GM19023 (cell line): ENCODE measurements around the gene SPINK14.

Experiments used
- ATAC-seq: cut with Tn5 transposase; IDR thresholded peaks from one replicate; pipeline ENCODE4 v1.9.1; 2021; ENCODE audit warnings: mild to moderate bottlenecking, moderate library complexity; ENCODE audit not compliant: unreplicated experiment

SPINK14 gene

GRCh38 chr5:148193202-148193601 is 24.9 kb downstream of the SPINK14 start:
- no peak for ATAC-seq

- ATAC-seq, result no peak
These were observed 32.8 kb downstream of the SPINK14 start for GRCh38 chr5:148201151-148201550.

- ATAC-seq, result no peak
These were observed 34.3 kb downstream of the SPINK14 start, which contains the start of gene SPINK6 for GRCh38 chr5:148202531-148203203. Gene SPINK6, plus strand, starts transcription at chr5:148203042. Its CDS starts 55 bp downstream, at chr5:148203097.

GRCh38 chr5:148205044-148205806 is 36.9 kb downstream of the SPINK14 start:
- no peak for ATAC-seq

- no peak for ATAC-seq
These were observed 37.5 kb downstream of the SPINK14 start for GRCh38 chr5:148205865-148206264.

GRCh38 chr5:148206620-148207019 is 38.3 kb downstream of the SPINK14 start:
- ATAC-seq, result no peak

- ATAC-seq, result no peak
These were observed 39.9 kb downstream of the SPINK14 start for GRCh38 chr5:148208226-148208625.

- ATAC-seq, result no peak
These were observed 40.9 kb downstream of the SPINK14 start for GRCh38 chr5:148209151-148209770.

GRCh38 chr5:148214665-148215185 is 46.4 kb downstream of the SPINK14 start:
- no peak for ATAC-seq

- no peak for ATAC-seq
These were observed 53.2 kb downstream of the SPINK14 start for GRCh38 chr5:148221508-148221907.

- ATAC-seq, result no peak
These were observed 55.9 kb downstream of the SPINK14 start for GRCh38 chr5:148224117-148224742.
